Type B pancreatic cell (in vitro differentiated cells): Measurements from ENCODE around the gene CCL14. TPM values are rescaled to one million over a fixed set of nuclear protein-coding genes. Genes with fewer than 3 reads are reported as not detected.
A peak's percentile ranks its signal among the peaks of the same experiment; 100 is the strongest.

ENCODE experiments used
- DNase-seq: peaks from one replicate; pipeline ENCODE4 v3.0.0; 2021; ENCODE audit warnings: mixed read lengths; ENCODE audit not compliant: unreplicated experiment; ENCODE audit errors: extremely low spot score
- H3K27ac Mint-ChIP-seq: 2 replicates; pipeline ENCODE4 v1.8.0; 2021; ENCODE audit warnings: mild to moderate bottlenecking, mixed read lengths
- H3K27me3 Mint-ChIP-seq: 2 replicates; pipeline ENCODE4 v1.8.0; 2021; ENCODE audit warnings: mixed read lengths
- H3K36me3 Mint-ChIP-seq: 2 replicates; pipeline ENCODE4 v1.8.0; 2021; ENCODE audit warnings: mixed read lengths
- H3K4me1 Mint-ChIP-seq: one replicate; pipeline ENCODE4 v1.8.0; 2021; ENCODE audit warnings: mixed read lengths; ENCODE audit not compliant: unreplicated experiment
- H3K4me3 Mint-ChIP-seq: 2 replicates; pipeline ENCODE4 v1.8.0; 2021; ENCODE audit warnings: mild to moderate bottlenecking, mixed read lengths
- H3K9me3 Mint-ChIP-seq: 2 replicates; pipeline ENCODE4 v1.8.0; 2021; ENCODE audit warnings: mixed read lengths
- CTCF ChIP-seq: fragments of 200-600 bp; sonication (generic); conservative IDR thresholded peaks from 2 replicates; pipeline ENCODE4 v1.5.0; 2021; ENCODE audit warnings: antibody characterized with exemption, mild to moderate bottlenecking
- total RNA-seq: library from RNA; stranded (reverse); gene quantifications from 2 replicates; pipeline ENCODE4 v1.2.1, GENCODE V29; 2021; ENCODE audit warnings: low replicate concordance

The CCL14 gene
- total RNA-seq, 1 donor from 2014 or later: not detected

GRCh38 chr17:35978346-35978745, 8.2 kb downstream of the CCL14 start:
- H3K27ac Mint-ChIP-seq: no peak overlapping the region

GRCh38 chr17:35977509-35977908, 9.0 kb downstream of the CCL14 start:
- H3K27me3 Mint-ChIP-seq: peaks cover 3% of the 10 kb centered on the region
- no peak overlapping the region for H3K4me3 Mint-ChIP-seq
- no peak overlapping the region for H3K27ac Mint-ChIP-seq
- H3K36me3 Mint-ChIP-seq: no peaks in the 10 kb centered on the region
- no peaks in the 10 kb centered on the region for H3K9me3 Mint-ChIP-seq
- TF ChIP-seq CTCF: no peak
- no peak for DNase-seq
- peaks cover 9% of the 10 kb centered on the region for H3K4me1 Mint-ChIP-seq

More at GRCh38 chr17:35978346-35978745, 8.2 kb downstream of the CCL14 start:
- no peak for TF ChIP-seq CTCF
- Mint-ChIP-seq H3K36me3 (no peaks in the 10 kb centered on the region), H3K4me3 (no peak overlapping the region), H3K9me3 (no peaks in the 10 kb centered on the region), H3K4me1 (peaks cover 7% of the 10 kb centered on the region), H3K27me3 (peaks cover 3% of the 10 kb centered on the region)
- DNase-seq: no peak

- H3K4me1 Mint-ChIP-seq: peaks cover 13% of the 10 kb centered on the region
- H3K9me3 Mint-ChIP-seq: no peaks in the 10 kb centered on the region
- peak overlapping the region; percentile 72 for H3K27ac Mint-ChIP-seq
- no peak for TF ChIP-seq CTCF
- H3K4me3 Mint-ChIP-seq: peak overlapping the region; percentile 27
- no peaks in the 10 kb centered on the region for H3K27me3 Mint-ChIP-seq
- no peaks in the 10 kb centered on the region for H3K36me3 Mint-ChIP-seq
- DNase-seq: no peak
These were observed 12.9 kb downstream of the CCL14 start for GRCh38 chr17:35973333-35974260.

- peak overlapping the region; percentile 60 for H3K27ac Mint-ChIP-seq
- no peak overlapping the region for H3K4me3 Mint-ChIP-seq
- no peak for DNase-seq
- H3K36me3 Mint-ChIP-seq: no peaks in the 10 kb centered on the region
- H3K9me3 Mint-ChIP-seq: no peaks in the 10 kb centered on the region
- peaks cover 13% of the 10 kb centered on the region for H3K4me1 Mint-ChIP-seq
- TF ChIP-seq CTCF: no peak
- no peaks in the 10 kb centered on the region for H3K27me3 Mint-ChIP-seq
These were observed 13.6 kb downstream of the CCL14 start for GRCh38 chr17:35972945-35973332.

GRCh38 chr17:35972535-35972934, 14.0 kb downstream of the CCL14 start:
- H3K27me3 Mint-ChIP-seq: no peaks in the 10 kb centered on the region
- peak overlapping the region; percentile 60 for H3K27ac Mint-ChIP-seq
- H3K4me1 Mint-ChIP-seq: peaks cover 13% of the 10 kb centered on the region
- H3K4me3 Mint-ChIP-seq: no peak overlapping the region
- no peaks in the 10 kb centered on the region for H3K9me3 Mint-ChIP-seq
- no peaks in the 10 kb centered on the region for H3K36me3 Mint-ChIP-seq
- TF ChIP-seq CTCF: no peak
- no peak for DNase-seq
